Measurements from ENCODE around the gene UBE2D3.

The UBE2D3 gene

GRCh38 chr4:102789317-102789717, 38.0 kb downstream of the UBE2D3 start:
- DNase-seq, result no peak

- no peak for DNase-seq
These were observed 39.4 kb downstream of the UBE2D3 start for GRCh38 chr4:102787944-102788343.

- DNase-seq, result no peak
These were observed 40.1 kb downstream of the UBE2D3 start for GRCh38 chr4:102787096-102787881.

- no peak for DNase-seq
These were observed 41.1 kb downstream of the UBE2D3 start for GRCh38 chr4:102786279-102786678.

GRCh38 chr4:102783006-102783405, 44.3 kb downstream of the UBE2D3 start:
- DNase-seq, result no peak

GRCh38 chr4:102781570-102781969, 45.8 kb downstream of the UBE2D3 start:
- no peak for DNase-seq

GRCh38 chr4:102780476-102781144, 46.7 kb downstream of the UBE2D3 start:
- no peak for DNase-seq

GRCh38 chr4:102779204-102779603, 48.1 kb downstream of the UBE2D3 start:
- no peak for DNase-seq

GRCh38 chr4:102778720-102779119, 48.6 kb downstream of the UBE2D3 start:
- no peak for DNase-seq

- no peak for DNase-seq
These were observed 51.5 kb downstream of the UBE2D3 start for GRCh38 chr4:102775805-102776204.

- DNase-seq, result no peak
These were observed 53.1 kb downstream of the UBE2D3 start for GRCh38 chr4:102774254-102774653.

- no peak for DNase-seq
These were observed 54.5 kb downstream of the UBE2D3 start for GRCh38 chr4:102772738-102773340.

- DNase-seq, result no peak
These were observed 62.5 kb downstream of the UBE2D3 start for GRCh38 chr4:102764901-102765300.

- no peak for DNase-seq
These were observed 65.4 kb downstream of the UBE2D3 start for GRCh38 chr4:102761906-102762305.

- DNase-seq, result no peak
These were observed 66.1 kb downstream of the UBE2D3 start for GRCh38 chr4:102761296-102761701.

- peak; percentile 93 for DNase-seq
These were observed 66.6 kb downstream of the UBE2D3 start, which contains the start of gene MANBA for GRCh38 chr4:102760645-102761295. TSS of gene MANBA (minus strand) at chr4:102760968. CDS start at chr4:102760894, 74 bp downstream.

GRCh38 chr4:102759831-102760644, 67.3 kb downstream of the UBE2D3 start:
- peak; percentile 83 for DNase-seq

- DNase-seq, result no peak
These were observed 68.8 kb downstream of the UBE2D3 start for GRCh38 chr4:102758241-102759160.

- no peak for DNase-seq
These were observed 69.7 kb downstream of the UBE2D3 start for GRCh38 chr4:102757681-102758080.

GRCh38 chr4:102754044-102754443, 73.3 kb downstream of the UBE2D3 start:
- no peak for DNase-seq

GRCh38 chr4:102751941-102752340, 75.4 kb downstream of the UBE2D3 start:
- DNase-seq, result no peak

All from eye (tissue), 1 donor.